H9 (cell line): ENCODE data around the gene METTL17. TPM values are rescaled to one million over a fixed set of nuclear protein-coding genes. Genes with fewer than 3 reads are reported as not detected.

Experiments
- DNase-seq: peaks from one replicate; pipeline ENCODE4 v3.0.0-alpha.2; 2017
- H2AFZ ChIP-seq: one replicate; pipeline ENCODE4 v1.6.1; 2013; ENCODE audit warnings: mild to moderate bottlenecking, low read length, control low read depth, moderate library complexity
- H2AK5ac ChIP-seq: 2 replicates; pipeline ENCODE4 v1.6.1; 2013; ENCODE audit warnings: low read length, control low read depth, mixed read lengths; ENCODE audit not compliant: insufficient read length
- H2BK120ac ChIP-seq: one replicate; pipeline ENCODE4 v1.6.1; 2013; ENCODE audit warnings: low read depth, mild to moderate bottlenecking, low read length, control low read depth, inconsistent platforms; ENCODE audit not compliant: poor library complexity, severe bottlenecking
- H2BK12ac ChIP-seq: 2 replicates; pipeline ENCODE4 v1.6.1; 2013; ENCODE audit warnings: low read length, control low read depth, mixed read lengths, low read depth; ENCODE audit not compliant: insufficient read length
- H2BK15ac ChIP-seq: 2 replicates; pipeline ENCODE4 v1.6.1; 2013; ENCODE audit warnings: low read depth, low read length, control low read depth
- H2BK20ac ChIP-seq: one replicate; pipeline ENCODE4 v1.6.1; 2013; ENCODE audit warnings: low read depth, mild to moderate bottlenecking, low read length, control low read depth, inconsistent platforms; ENCODE audit not compliant: poor library complexity, severe bottlenecking
- H2BK5ac ChIP-seq: 2 replicates; pipeline ENCODE4 v1.6.1; 2013; ENCODE audit warnings: low read length, control low read depth, mixed read lengths; ENCODE audit not compliant: insufficient read length
- H3K14ac ChIP-seq: 2 replicates; pipeline ENCODE4 v1.6.1; 2013; ENCODE audit warnings: low read length, control low read depth; ENCODE audit not compliant: insufficient read depth
- H3K18ac ChIP-seq: 2 replicates; pipeline ENCODE4 v1.6.1; 2013; ENCODE audit warnings: low read depth, mild to moderate bottlenecking, mixed read lengths, low read length, control low read depth; ENCODE audit not compliant: insufficient read length
- H3K23ac ChIP-seq: 2 replicates; pipeline ENCODE4 v1.6.1; 2013; ENCODE audit warnings: low read length, control low read depth, mixed read lengths, low read depth; ENCODE audit not compliant: insufficient read length
- H3K23me2 ChIP-seq: 2 replicates; pipeline ENCODE4 v1.6.1; 2013; ENCODE audit warnings: low read depth, mild to moderate bottlenecking, mixed read lengths, low read length, control low read depth; ENCODE audit not compliant: insufficient read length, poor library complexity, severe bottlenecking
- H3K27ac ChIP-seq: 2 replicates; pipeline ENCODE4 v1.5.1; 2013; ENCODE audit warnings: low read length, control low read depth, mixed read lengths, low read depth; ENCODE audit not compliant: insufficient read length
- H3K27me3 ChIP-seq: 2 replicates; pipeline ENCODE4 v1.6.1; 2013; ENCODE audit warnings: low read length, control low read depth, inconsistent platforms; ENCODE audit not compliant: insufficient read depth
- H3K4ac ChIP-seq: 2 replicates; pipeline ENCODE4 v1.6.1; 2013; ENCODE audit warnings: low read depth, mild to moderate bottlenecking, control low read depth, inconsistent platforms, low read length, moderate library complexity
- H3K4me1 ChIP-seq: 2 replicates; pipeline ENCODE4 v1.6.1; 2013; ENCODE audit warnings: low read length, control low read depth, inconsistent platforms; ENCODE audit not compliant: insufficient read depth
- H3K4me2 ChIP-seq: 2 replicates; pipeline ENCODE4 v1.6.1; 2013; ENCODE audit warnings: low read length, control low read depth, mixed read lengths; ENCODE audit not compliant: insufficient read length, insufficient read depth
- H3K56ac ChIP-seq: 2 replicates; pipeline ENCODE4 v1.6.1; 2013; ENCODE audit warnings: low read depth, mild to moderate bottlenecking, mixed read lengths, low read length, control low read depth; ENCODE audit not compliant: insufficient read length
- H3K79me1 ChIP-seq: 2 replicates; pipeline ENCODE4 v1.6.1; 2013; ENCODE audit warnings: low read depth, mild to moderate bottlenecking, moderate library complexity, low read length, control low read depth, inconsistent platforms; ENCODE audit not compliant: insufficient read depth, poor library complexity, severe bottlenecking
- H3K79me2 ChIP-seq: 2 replicates; pipeline ENCODE4 v1.6.1; 2013; ENCODE audit warnings: low read length, control low read depth, inconsistent platforms; ENCODE audit not compliant: insufficient read depth
- H3K9ac ChIP-seq: 2 replicates; pipeline ENCODE4 v1.6.1; 2013; ENCODE audit warnings: low read length, control low read depth, mixed read lengths; ENCODE audit not compliant: insufficient read length; ENCODE audit errors: extremely low read depth
- H3K9me3 ChIP-seq: one replicate; pipeline ENCODE4 v1.6.1; 2013; ENCODE audit warnings: low read depth, low read length, inconsistent platforms; ENCODE audit not compliant: control insufficient read depth
- H3T11ph ChIP-seq: one replicate; pipeline ENCODE4 v1.6.1; 2013; ENCODE audit warnings: mild to moderate bottlenecking, low read length, control low read depth, inconsistent platforms
- H4K20me1 ChIP-seq: one replicate; pipeline ENCODE4 v1.6.1; 2013; ENCODE audit not compliant: control insufficient read depth, insufficient read length, insufficient read depth
- H4K5ac ChIP-seq: 2 replicates; pipeline ENCODE4 v1.6.1; 2013; ENCODE audit warnings: low read depth, mild to moderate bottlenecking, mixed read lengths, low read length, control low read depth; ENCODE audit not compliant: insufficient read length
- H4K8ac ChIP-seq: replicated peaks from 2 replicates; pipeline ENCODE4 v1.6.1; 2013; ENCODE audit warnings: low read length, control low read depth, mixed read lengths, low read depth; ENCODE audit not compliant: insufficient read length
- H4K91ac ChIP-seq: 2 replicates; pipeline ENCODE4 v1.6.1; 2013; ENCODE audit warnings: low read depth, mild to moderate bottlenecking, moderate library complexity, mixed read lengths, low read length, control low read depth; ENCODE audit not compliant: insufficient read length
- H3K27ac Mint-ChIP-seq, 3 experiments: 2 replicates in 2 of 3; 3 replicates in 1 of 3; pipeline ENCODE4 v1.8.0; 2020 to 2021; ENCODE audit warnings: mixed read lengths in 3 of 3, mild to moderate bottlenecking in 1 of 3, moderate library complexity in 1 of 3
- H3K27me3 Mint-ChIP-seq: 2 replicates; pipeline ENCODE4 v1.8.0; 2021; ENCODE audit warnings: low read depth, mild to moderate bottlenecking, moderate library complexity, mixed read lengths
- H3K36me3 Mint-ChIP-seq, 3 experiments: 2 replicates in 2 of 3; 3 replicates in 1 of 3; pipeline ENCODE4 v1.8.0; 2020 to 2021; ENCODE audit warnings: low read depth in 3 of 3, mixed read lengths in 3 of 3; ENCODE audit not compliant: insufficient read depth in 1 of 3
- H3K4me1 Mint-ChIP-seq, 2 experiments: 2 replicates each; pipeline ENCODE4 v1.8.0; 2020; ENCODE audit warnings: mixed read lengths in 2 of 2
- H3K4me3 Mint-ChIP-seq, 2 experiments: 2 replicates in 1 of 2; 3 replicates in 1 of 2; pipeline ENCODE4 v1.8.0; 2020 to 2021; ENCODE audit warnings: mild to moderate bottlenecking in 2 of 2, mixed read lengths in 2 of 2, moderate library complexity in 1 of 2
- H3K9me3 Mint-ChIP-seq, 2 experiments: 2 replicates in 1 of 2; 3 replicates in 1 of 2; pipeline ENCODE4 v1.8.0; 2020; ENCODE audit warnings: mild to moderate bottlenecking in 2 of 2, mixed read lengths in 2 of 2, moderate library complexity in 1 of 2
- WGBS: extraction: QIAGEN DNeasy Blood & Tissue Kit; methylation state at CpG from one replicate; pipeline ENCODE4 v1.1.7; 2013; ENCODE audit warnings: missing lambda C conversion rate, low lambda C conversion rate, mixed read lengths; ENCODE audit not compliant: insufficient read length; ENCODE audit errors: extremely low coverage; 5-methylcytosine and 5-hydroxymethylcytosine counted together
- total RNA-seq: library from RNA; stranded (reverse); gene quantifications from 2 replicates; pipeline ENCODE4 v1.2.1, GENCODE V29; 2021
- TF ChIP-seq, protein P1 (sequence below): fragments of 200-600 bp; sonication (generic); conservative IDR thresholded peaks from 3 replicates; pipeline ENCODE4 v1.8.0; 2021; ENCODE audit warnings: antibody characterized with exemption, mild to moderate bottlenecking

Gene METTL17
- total RNA-seq, 1 experiment from 2014 or later: 81.4 TPM

DNA sequence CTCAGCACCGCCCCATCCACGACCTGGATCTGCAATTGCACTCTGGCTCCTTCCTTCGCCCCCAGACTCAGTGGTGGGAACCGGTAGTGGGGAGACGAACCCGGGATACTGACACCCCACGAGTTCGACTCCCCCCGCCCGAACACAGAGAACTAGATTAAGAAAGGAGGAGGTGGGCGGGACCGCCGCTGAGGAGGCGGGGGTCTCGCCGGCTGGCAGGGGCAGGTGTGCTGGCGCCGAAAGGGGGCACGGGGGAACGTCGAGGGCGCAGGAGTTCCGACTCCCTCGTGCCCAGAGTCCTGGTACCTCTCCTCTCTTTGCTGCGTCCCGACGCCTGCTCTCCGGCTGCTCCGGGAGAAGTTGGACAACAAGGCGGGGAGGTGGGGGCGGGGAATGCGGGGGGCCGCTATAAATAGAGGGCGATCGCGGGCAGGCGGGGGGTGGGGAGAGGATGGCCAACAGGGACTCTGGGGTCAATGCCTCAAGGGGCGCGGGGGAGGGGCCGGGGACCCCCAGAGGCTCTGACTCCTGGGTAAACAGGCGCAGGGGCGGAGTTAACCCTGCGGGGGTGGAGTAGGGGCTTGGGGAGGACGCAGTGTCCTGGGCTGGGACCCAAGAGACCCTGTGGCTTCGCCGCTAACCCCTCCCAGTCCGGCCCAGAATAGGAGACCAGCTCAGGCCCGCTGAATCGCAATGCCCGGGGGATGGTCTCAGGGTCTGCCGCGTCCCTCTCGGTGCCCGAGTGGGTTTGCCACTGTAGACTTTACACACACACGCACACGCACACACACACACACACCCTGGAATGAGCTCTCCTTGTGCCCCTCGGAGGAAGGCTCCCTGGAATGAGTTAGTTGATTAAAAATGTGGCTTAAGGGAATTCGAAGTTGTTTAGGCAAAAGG lies 35.8 kb downstream of the METTL17 start:
- no peak overlapping the region for H2AK5ac ChIP-seq
- H3K27me3 ChIP-seq: peaks cover 8% of the 10 kb centered on the region; the same call in 1 of the 2 replicates
- no peak overlapping the region for H4K91ac ChIP-seq
- no peak overlapping the region for H3K27ac ChIP-seq
- H3K18ac ChIP-seq: peak overlapping the region; percentile 24
- H3K4me3 Mint-ChIP-seq: peak overlapping the region; percentile 81 to 96
- H3K23me2 ChIP-seq: peaks cover 12% of the 10 kb centered on the region
- H3K56ac ChIP-seq: no peak overlapping the region
- no peaks in the 10 kb centered on the region for H3K79me2 ChIP-seq
- peaks cover 6 to 14% (median 6%) of the 10 kb centered on the region in 3 experiments; a peak in 3 of 7 replicates for H3K36me3 Mint-ChIP-seq
- H3K9ac ChIP-seq: peak overlapping the region; percentile 62
- H2BK15ac ChIP-seq: no peak overlapping the region
- H3K4ac ChIP-seq: no peak overlapping the region
- peak overlapping the region; percentile 89 to 98 (median 97); a peak in 6 of 7 replicates for H3K27ac Mint-ChIP-seq
- H3T11ph ChIP-seq: no peak overlapping the region
- TF ChIP-seq, protein P1, sequence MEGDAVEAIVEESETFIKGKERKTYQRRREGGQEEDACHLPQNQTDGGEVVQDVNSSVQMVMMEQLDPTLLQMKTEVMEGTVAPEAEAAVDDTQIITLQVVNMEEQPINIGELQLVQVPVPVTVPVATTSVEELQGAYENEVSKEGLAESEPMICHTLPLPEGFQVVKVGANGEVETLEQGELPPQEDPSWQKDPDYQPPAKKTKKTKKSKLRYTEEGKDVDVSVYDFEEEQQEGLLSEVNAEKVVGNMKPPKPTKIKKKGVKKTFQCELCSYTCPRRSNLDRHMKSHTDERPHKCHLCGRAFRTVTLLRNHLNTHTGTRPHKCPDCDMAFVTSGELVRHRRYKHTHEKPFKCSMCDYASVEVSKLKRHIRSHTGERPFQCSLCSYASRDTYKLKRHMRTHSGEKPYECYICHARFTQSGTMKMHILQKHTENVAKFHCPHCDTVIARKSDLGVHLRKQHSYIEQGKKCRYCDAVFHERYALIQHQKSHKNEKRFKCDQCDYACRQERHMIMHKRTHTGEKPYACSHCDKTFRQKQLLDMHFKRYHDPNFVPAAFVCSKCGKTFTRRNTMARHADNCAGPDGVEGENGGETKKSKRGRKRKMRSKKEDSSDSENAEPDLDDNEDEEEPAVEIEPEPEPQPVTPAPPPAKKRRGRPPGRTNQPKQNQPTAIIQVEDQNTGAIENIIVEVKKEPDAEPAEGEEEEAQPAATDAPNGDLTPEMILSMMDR: no peak; the same call in 2 of the 3 replicates
- no peak overlapping the region for H2AFZ ChIP-seq
- H3K23ac ChIP-seq: no peak overlapping the region
- no CpG with 5 or more reads among the region's 58 CpGs for WGBS
- H4K5ac ChIP-seq: no peak overlapping the region
- H2BK20ac ChIP-seq: no peak overlapping the region
- no peaks in the 10 kb centered on the region for H3K9me3 ChIP-seq
- no peaks in the 10 kb centered on the region for H4K20me1 ChIP-seq
- H3K4me2 ChIP-seq: peak overlapping the region; percentile 76
- H3K79me1 ChIP-seq: no peaks in the 10 kb centered on the region
- H3K9me3 Mint-ChIP-seq: no peaks in the 10 kb centered on the region
- H3K27me3 Mint-ChIP-seq: peaks cover 63% of the 10 kb centered on the region
- H3K14ac ChIP-seq: peak overlapping the region; percentile 90
- no peak overlapping the region for H2BK120ac ChIP-seq
- no peak overlapping the region for H2BK5ac ChIP-seq
- peaks cover 35 to 41% of the 10 kb centered on the region in 2 experiments for H3K4me1 Mint-ChIP-seq
- no peak overlapping the region for H2BK12ac ChIP-seq
- peak; percentile 77 for DNase-seq
- peaks cover 4% of the 10 kb centered on the region; the same call in 1 of the 2 replicates for H3K4me1 ChIP-seq
- H4K8ac ChIP-seq: no peak overlapping the region
